Upper lobe of left lung (tissue), 4 donors: Measurements from ENCODE around the gene SPDYE2B.
"Not testable (repeated sequence)": the region's sequence is repeated elsewhere in the genome, so short reads cannot be mapped to it uniquely, and the experiment has no call there.

Source experiments
- EP300 ChIP-seq, 4 donors: sonication (generic); formaldehyde crosslinking; IDR thresholded peaks; one replicate each; pipeline ENCODE4 v1.5.1; 2017; ENCODE audit warnings: antibody characterized with exemption in 4 of 4, control low read depth in 2 of 4
- POLR2A ChIP-seq, 4 donors: fragments of 450-650 bp; IDR thresholded peaks; one replicate each; pipeline ENCODE4 v1.5.1; 2016 to 2017; ENCODE audit warnings: antibody characterized with exemption in 4 of 4, mild to moderate bottlenecking in 2 of 4
- TF ChIP-seq, protein P1 (sequence below), 6 experiments: fragments of 450-650 bp in 4 of 6; fragments of 200-600 bp in 2 of 6; sonication (generic) in 2 of 6; IDR thresholded peaks; one replicate each; pipeline ENCODE4 v1.5.1; 2016 to 2019; ENCODE audit warnings: antibody characterized with exemption in 6 of 6

DNA sequence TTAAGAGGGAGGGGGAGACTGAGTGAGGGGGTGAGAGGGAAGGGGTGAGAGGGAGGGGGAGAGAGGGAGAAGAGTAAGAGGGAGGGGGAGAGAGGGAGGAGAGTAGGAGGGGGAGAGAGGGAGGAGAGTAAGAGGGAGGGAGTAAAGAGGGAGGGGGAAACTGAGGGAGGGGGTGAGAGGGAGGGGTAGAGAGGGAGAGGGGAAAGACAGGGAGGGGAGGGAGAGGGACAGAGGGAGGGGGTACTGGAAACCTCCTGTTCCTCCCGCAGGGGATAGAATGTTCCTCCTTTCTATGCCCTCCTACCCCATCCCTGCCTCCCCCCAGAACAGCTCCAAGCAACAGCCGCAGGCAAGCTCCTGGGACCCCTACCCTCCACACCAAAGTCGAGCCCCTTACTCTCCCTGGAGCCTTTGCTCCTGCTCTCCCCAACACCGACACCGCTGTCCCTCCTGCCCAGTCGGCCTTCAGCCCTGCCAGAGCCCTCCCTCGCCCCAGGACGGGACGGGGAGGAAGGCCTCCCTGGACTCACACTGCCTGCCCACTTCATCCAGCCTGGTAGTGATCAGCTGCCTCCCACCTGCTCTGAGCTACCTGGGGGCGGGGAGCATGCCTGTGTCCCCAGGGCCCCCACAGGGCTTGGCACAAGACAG lies 38.3 kb upstream of the SPDYE2B start:
- TF ChIP-seq, protein P1, sequence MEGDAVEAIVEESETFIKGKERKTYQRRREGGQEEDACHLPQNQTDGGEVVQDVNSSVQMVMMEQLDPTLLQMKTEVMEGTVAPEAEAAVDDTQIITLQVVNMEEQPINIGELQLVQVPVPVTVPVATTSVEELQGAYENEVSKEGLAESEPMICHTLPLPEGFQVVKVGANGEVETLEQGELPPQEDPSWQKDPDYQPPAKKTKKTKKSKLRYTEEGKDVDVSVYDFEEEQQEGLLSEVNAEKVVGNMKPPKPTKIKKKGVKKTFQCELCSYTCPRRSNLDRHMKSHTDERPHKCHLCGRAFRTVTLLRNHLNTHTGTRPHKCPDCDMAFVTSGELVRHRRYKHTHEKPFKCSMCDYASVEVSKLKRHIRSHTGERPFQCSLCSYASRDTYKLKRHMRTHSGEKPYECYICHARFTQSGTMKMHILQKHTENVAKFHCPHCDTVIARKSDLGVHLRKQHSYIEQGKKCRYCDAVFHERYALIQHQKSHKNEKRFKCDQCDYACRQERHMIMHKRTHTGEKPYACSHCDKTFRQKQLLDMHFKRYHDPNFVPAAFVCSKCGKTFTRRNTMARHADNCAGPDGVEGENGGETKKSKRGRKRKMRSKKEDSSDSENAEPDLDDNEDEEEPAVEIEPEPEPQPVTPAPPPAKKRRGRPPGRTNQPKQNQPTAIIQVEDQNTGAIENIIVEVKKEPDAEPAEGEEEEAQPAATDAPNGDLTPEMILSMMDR (IDR thresholded peaks at IDR 0.05) = not testable (repeated sequence)
- TF ChIP-seq POLR2A, EP300 (IDR thresholded peaks at IDR 0.05): not testable (repeated sequence)
